Spleen (tissue), 11 donors: ENCODE results near the gene SOX4. TPM values are rescaled to one million over a fixed set of nuclear protein-coding genes. Genes with fewer than 3 reads are reported as not detected.

Experiments
- DNase-seq: peaks from one replicate; pipeline ENCODE4 v3.0.0-alpha.2; 2020
- H3K27ac ChIP-seq, 8 donors: fragments of 200-600 bp; sonication (generic) in 7 of 8; 1 replicate in 4 of 8; 2 replicates in 4 of 8; pipeline versions ENCODE4 v1.5.0 to v1.8.0; 2016 to 2021; ENCODE audit warnings: inconsistent platforms in 4 of 8, mild to moderate bottlenecking in 4 of 8, moderate library complexity in 1 of 8
- H3K27me3 ChIP-seq, 7 donors: fragments of 200-600 bp; sonication (generic) in 6 of 7; replicated peaks in 1 of 7; 1 replicate in 4 of 7; 2 replicates in 3 of 7; pipeline versions ENCODE4 v1.5.0 to v1.8.0; 2016 to 2021; ENCODE audit warnings: inconsistent platforms in 3 of 7, mild to moderate bottlenecking in 1 of 7
- H3K36me3 ChIP-seq, 6 donors: fragments of 200-600 bp; sonication (generic) in 5 of 6; 1 replicate in 4 of 6; 2 replicates in 2 of 6; pipeline versions ENCODE4 v1.5.0 to v1.8.0; 2016 to 2021; ENCODE audit warnings: inconsistent platforms in 2 of 6
- H3K4me1 ChIP-seq, 6 donors: fragments of 200-600 bp; sonication (generic) in 5 of 6; 1 replicate in 3 of 6; 2 replicates in 3 of 6; pipeline versions ENCODE4 v1.5.0 to v1.8.0; 2016 to 2021; ENCODE audit warnings: inconsistent platforms in 3 of 6
- H3K4me3 ChIP-seq, 8 donors: fragments of 200-600 bp; sonication (generic) in 7 of 8; 1 replicate in 4 of 8; 2 replicates in 4 of 8; pipeline versions ENCODE4 v1.5.0 to v1.8.0; 2016 to 2021; ENCODE audit warnings: inconsistent platforms in 4 of 8, mild to moderate bottlenecking in 4 of 8, moderate library complexity in 2 of 8
- H3K9me3 ChIP-seq, 8 donors: fragments of 200-600 bp; sonication (generic) in 7 of 8; 1 replicate in 4 of 8; 2 replicates in 4 of 8; pipeline versions ENCODE4 v1.5.0 to v1.8.0; 2016 to 2021; ENCODE audit warnings: inconsistent platforms in 4 of 8
- CTCF ChIP-seq, 11 experiments: fragments of 200-600 bp in 7 of 11; fragments of 450-650 bp in 4 of 11; sonication (generic) in 4 of 11; IDR thresholded peaks in 8 of 11; conservative IDR thresholded peaks in 3 of 11; 1 replicate in 7 of 11; 2 replicates in 4 of 11; pipeline versions ENCODE4 v1.4.0 to v1.8.0; 2016 to 2021; ENCODE audit warnings: antibody characterized with exemption in 11 of 11, inconsistent platforms in 4 of 11, mild to moderate bottlenecking in 1 of 11
- POLR2A ChIP-seq, 3 donors: fragments of 450-650 bp; IDR thresholded peaks; one replicate each; pipeline ENCODE4 v1.5.1; 2017; ENCODE audit warnings: antibody characterized with exemption in 3 of 3, mild to moderate bottlenecking in 1 of 3
- POLR2AphosphoS5 ChIP-seq, 3 donors: sonication (generic); formaldehyde crosslinking; IDR thresholded peaks; one replicate each; pipeline ENCODE4 v1.5.1; 2017; ENCODE audit warnings: antibody characterized with exemption in 3 of 3
- WGBS, 5 donors: extraction: QIAGEN DNeasy Blood & Tissue Kit in 3 of 5; methylation state at CpG; one replicate each; pipeline versions ENCODE4 v1.1.5 to v1.1.7; 2013 to 2018; 5-methylcytosine and 5-hydroxymethylcytosine counted together
- intact Hi-C: fragments of 100-400 bp; cut with DNase I; formaldehyde crosslinking; loops from one replicate; pipeline ENCODE4 v1.15.0; 2023; ENCODE audit warnings: low total_unique reads
- polyA plus RNA-seq, 3 donors: library from polyadenylated mRNA; stranded (reverse); fragments of 200-250 nt; gene quantifications; one replicate each; pipeline ENCODE4 v1.2.1, GENCODE V29; 2013
- total RNA-seq, 7 donors: library from RNA; depleted of rRNA in 3 of 7; stranded (reverse); fragments of >200 nt in 3 of 7; fragmentation: NEBNext Ultra II Directional in 4 of 7; extraction: Animal tissue kit (Norgen Biotek cat#: 25700) in 4 of 7; gene quantifications; one replicate each; pipeline versions ENCODE4 v1.1.0 to v1.2.1, GENCODE V29; 2016 to 2021
- donor health status: healthy with polysubstance abuse.
- donor health status: DM: no; HTN: no; CAD: no; lungs with moderate emphysema.
- donor health status: DM: no; HTN: no; CAD: no.
- donor health status: Bipolar disorder and iron deficiency.
- donor health status: healthy.
- donor health status: DM: no; HTN: no; CAD: no.
- donor health status: DM: yes; HTN: yes; CAD: no.

Gene SOX4
- total and polyA plus RNA-seq, 10 donors = 4.9 to 11.1 (median 6.5) TPM

GRCh38 chr6:21588481-21589351 lies 4.8 kb upstream of the SOX4 start:
- intact Hi-C loops = loop anchor here (5.0 kb wide), 1 partner anchor 1026 kb away; no protein-coding TSS in a partner anchor
- no peaks in the 10 kb centered on the region for H3K9me3 ChIP-seq
- H3K27ac ChIP-seq = peak overlapping the region in 7 of 8 donors; percentile 19 to 71 (median 67)
- H3K4me1 ChIP-seq = peaks cover 10 to 49% (median 37%) of the 10 kb centered on the region in 6 donors
- TF ChIP-seq CTCF (IDR thresholded peaks at IDR 0.05 in 8 of 11, conservative IDR thresholded peaks at IDR 0.05 in 3 of 11) = no peak
- peak; percentile 4 to 56 (median 13) for TF ChIP-seq POLR2AphosphoS5 (IDR thresholded peaks at IDR 0.05)
- peak in 1 of 3 donors; percentile 6 for TF ChIP-seq POLR2A (IDR thresholded peaks at IDR 0.05)
- peak; percentile 85 for DNase-seq
- peaks cover 0 to 38% (median 10%) of the 10 kb centered on the region in 7 donors for H3K27me3 ChIP-seq
- 0 to 1% (median 1%) methylated on average over 42 to 53 of the region's 53 CpGs for WGBS, 5 donors
- H3K36me3 ChIP-seq = no peaks in the 10 kb centered on the region
- H3K4me3 ChIP-seq = peak overlapping the region; percentile 54 to 90 (median 74)

- Histone ChIP-seq H3K36me3 (no peaks in the 10 kb centered on the region), H3K27me3 (peaks cover 0 to 44% (median 10%) of the 10 kb centered on the region in 7 donors), H3K4me1 (peaks cover 10 to 54% (median 40%) of the 10 kb centered on the region in 6 donors), H3K9me3 (no peaks in the 10 kb centered on the region), H3K27ac (peak overlapping the region in 5 of 8 donors; percentile 62 to 71 (median 67)), H3K4me3 (peak overlapping the region; percentile 54 to 90 (median 74))
- intact Hi-C loops = loop anchor here (5.0 kb wide), 1 partner anchor 1027 kb away; no protein-coding TSS in a partner anchor
- peak; percentile 97 for DNase-seq
- 27 to 29% (median 28%) methylated on average over 17 of the region's 17 CpGs for WGBS, 5 donors
- no peak for TF ChIP-seq POLR2A (IDR thresholded peaks at IDR 0.05)
- peak; percentile 6 to 38 (median 14) for TF ChIP-seq POLR2AphosphoS5 (IDR thresholded peaks at IDR 0.05)
- TF ChIP-seq CTCF (IDR thresholded peaks at IDR 0.05 in 8 of 11, conservative IDR thresholded peaks at IDR 0.05 in 3 of 11) = peak; percentile 36 to 94 (median 87)
These were observed 3.9 kb upstream of the SOX4 start for GRCh38 chr6:21589352-21590345.

GRCh38 chr6:21590346-21590745 lies 3.2 kb upstream of the SOX4 start:
- no peak for DNase-seq
- no peak overlapping the region for H3K27ac ChIP-seq
- H3K27me3 ChIP-seq = peaks cover 0 to 51% (median 10%) of the 10 kb centered on the region in 7 donors
- peaks cover 10 to 54% (median 40%) of the 10 kb centered on the region in 6 donors for H3K4me1 ChIP-seq
- no peak for TF ChIP-seq POLR2A (IDR thresholded peaks at IDR 0.05)
- no peak for TF ChIP-seq CTCF (IDR thresholded peaks at IDR 0.05 in 8 of 11, conservative IDR thresholded peaks at IDR 0.05 in 3 of 11)
- TF ChIP-seq POLR2AphosphoS5 (IDR thresholded peaks at IDR 0.05) = no peak
- no peaks in the 10 kb centered on the region for H3K9me3 ChIP-seq
- no peaks in the 10 kb centered on the region for H3K36me3 ChIP-seq
- no peak overlapping the region for H3K4me3 ChIP-seq
- 91 to 96% (median 91%) methylated on average over 1 of the region's 1 CpG for WGBS, 5 donors
- intact Hi-C loops = no loop called here
